Gastroesophageal sphincter (tissue), 3 donors: ENCODE measurements around the gene PTGDS.

ENCODE experiments used
- POLR2A ChIP-seq, 2 donors: fragments of 450-650 bp; IDR thresholded peaks; one replicate each; pipeline ENCODE4 v1.6.1; 2017; ENCODE audit warnings: antibody characterized with exemption in 2 of 2, mild to moderate bottlenecking in 2 of 2, moderate library complexity in 1 of 2
- POLR2AphosphoS5 ChIP-seq: sonication (generic); formaldehyde crosslinking; IDR thresholded peaks from one replicate; pipeline ENCODE4 v1.6.1; 2017; ENCODE audit warnings: antibody characterized with exemption
- TF ChIP-seq, protein P1 (sequence below), 4 experiments: fragments of 200-600 bp in 2 of 4; fragments of 450-650 bp in 2 of 4; sonication (generic) in 1 of 4; IDR thresholded peaks; one replicate each; pipeline ENCODE4 v1.5.1; 2017 to 2019; ENCODE audit warnings: antibody characterized with exemption in 4 of 4, mild to moderate bottlenecking in 2 of 4, moderate library complexity in 2 of 4

DNA sequence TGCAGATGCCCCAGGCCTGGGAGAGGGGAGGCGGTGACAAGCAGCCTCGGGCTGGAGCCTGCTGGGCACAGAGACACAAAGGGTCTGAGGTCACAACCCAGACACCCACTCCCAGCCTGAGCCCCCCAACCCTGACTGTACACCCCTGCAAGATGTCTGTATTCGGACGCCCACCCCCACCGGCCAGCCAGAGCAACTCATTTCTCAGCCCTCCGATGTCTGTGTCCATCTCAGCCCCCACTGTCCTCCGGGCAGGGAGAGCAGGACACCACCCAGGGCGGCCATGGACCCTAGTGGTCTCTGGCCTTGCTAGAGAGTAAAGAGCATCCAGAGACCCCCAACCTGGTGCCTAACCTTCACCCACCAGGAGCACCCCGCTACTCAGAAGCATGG is 21.4 kb upstream of the PTGDS start:
- TF ChIP-seq, protein P1, sequence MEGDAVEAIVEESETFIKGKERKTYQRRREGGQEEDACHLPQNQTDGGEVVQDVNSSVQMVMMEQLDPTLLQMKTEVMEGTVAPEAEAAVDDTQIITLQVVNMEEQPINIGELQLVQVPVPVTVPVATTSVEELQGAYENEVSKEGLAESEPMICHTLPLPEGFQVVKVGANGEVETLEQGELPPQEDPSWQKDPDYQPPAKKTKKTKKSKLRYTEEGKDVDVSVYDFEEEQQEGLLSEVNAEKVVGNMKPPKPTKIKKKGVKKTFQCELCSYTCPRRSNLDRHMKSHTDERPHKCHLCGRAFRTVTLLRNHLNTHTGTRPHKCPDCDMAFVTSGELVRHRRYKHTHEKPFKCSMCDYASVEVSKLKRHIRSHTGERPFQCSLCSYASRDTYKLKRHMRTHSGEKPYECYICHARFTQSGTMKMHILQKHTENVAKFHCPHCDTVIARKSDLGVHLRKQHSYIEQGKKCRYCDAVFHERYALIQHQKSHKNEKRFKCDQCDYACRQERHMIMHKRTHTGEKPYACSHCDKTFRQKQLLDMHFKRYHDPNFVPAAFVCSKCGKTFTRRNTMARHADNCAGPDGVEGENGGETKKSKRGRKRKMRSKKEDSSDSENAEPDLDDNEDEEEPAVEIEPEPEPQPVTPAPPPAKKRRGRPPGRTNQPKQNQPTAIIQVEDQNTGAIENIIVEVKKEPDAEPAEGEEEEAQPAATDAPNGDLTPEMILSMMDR (IDR thresholded peaks at IDR 0.05), result no peak
- TF ChIP-seq POLR2A (IDR thresholded peaks at IDR 0.05), result no peak
- TF ChIP-seq POLR2AphosphoS5, result no peak
